Neural cell (in vitro differentiated cells): ENCODE data around the gene GABRG3. TPM values are rescaled to one million over a fixed set of nuclear protein-coding genes. Genes with fewer than 3 reads are reported as not detected.

Source experiments
- H2AFZ ChIP-seq: fragments of 200-600, 300-800 bp; sonication (generic), shearing (Covaris generic); 2 replicates; pipeline ENCODE4 v1.6.0; 2014; ENCODE audit warnings: low read depth, mild to moderate bottlenecking, antibody characterized with exemption, low read length, moderate library complexity
- H3F3A ChIP-seq: fragments of 200-600 bp; shearing (Covaris generic); 2 replicates; pipeline ENCODE4 v1.6.1; 2016; ENCODE audit warnings: mild to moderate bottlenecking, moderate library complexity, mixed read lengths, antibody characterized with exemption, low read length; ENCODE audit not compliant: insufficient read depth, poor library complexity, severe bottlenecking
- H3K27ac ChIP-seq: fragments of 200-600, 300-800 bp; sonication (generic), shearing (Covaris generic); 2 replicates; pipeline ENCODE4 v1.5.1; 2014; ENCODE audit warnings: mild to moderate bottlenecking, low read length, moderate library complexity
- H3K27me3 ChIP-seq: fragments of 300-800, 200-600 bp; sonication (generic), shearing (Covaris generic); 2 replicates; pipeline ENCODE4 v1.6.0; 2014; ENCODE audit warnings: mild to moderate bottlenecking, low read depth, low read length, moderate library complexity; ENCODE audit not compliant: insufficient read depth
- H3K36me3 ChIP-seq: fragments of 300-800, 200-600 bp; sonication (generic), shearing (Covaris generic); 2 replicates; pipeline ENCODE4 v1.5.1; 2014; ENCODE audit warnings: mild to moderate bottlenecking, antibody characterized with exemption, low read length, moderate library complexity; ENCODE audit not compliant: insufficient read depth
- H3K4me2 ChIP-seq: fragments of 300-800, 200-600 bp; sonication (generic), shearing (Covaris generic); 2 replicates; pipeline ENCODE4 v1.6.0; 2014; ENCODE audit warnings: mild to moderate bottlenecking, low read length
- H3K4me3 ChIP-seq: fragments of 300-800, 200-600 bp; sonication (generic), shearing (Covaris generic); 2 replicates; pipeline ENCODE4 v1.5.1; 2014; ENCODE audit warnings: mild to moderate bottlenecking, low read length, moderate library complexity
- H3K79me2 ChIP-seq: fragments of 200-600 bp; shearing (Covaris generic); replicated peaks from 2 replicates; pipeline ENCODE4 v1.6.0; 2014; ENCODE audit warnings: mild to moderate bottlenecking, low read length, moderate library complexity; ENCODE audit not compliant: insufficient read depth
- H3K9ac ChIP-seq: fragments of 300-800, 200-600 bp; sonication (generic), shearing (Covaris generic); 2 replicates; pipeline ENCODE4 v1.6.1; 2016; ENCODE audit warnings: mild to moderate bottlenecking, low read length, mixed read lengths
- H3K9me2 ChIP-seq: fragments of 200-600 bp; shearing (Covaris generic); 2 replicates; pipeline ENCODE4 v1.6.1; 2016; ENCODE audit warnings: mild to moderate bottlenecking, low read length, mixed read lengths; ENCODE audit not compliant: insufficient read depth
- H3K9me3 ChIP-seq: fragments of 200-600, 300-800 bp; sonication (generic), shearing (Covaris generic); 2 replicates; pipeline ENCODE4 v1.6.1; 2016; ENCODE audit warnings: mild to moderate bottlenecking, mixed run types, low read length, moderate library complexity, mixed read lengths
- H4K20me1 ChIP-seq: fragments of 200-600 bp; shearing (Covaris generic); 2 replicates; pipeline ENCODE4 v1.6.1; 2016; ENCODE audit warnings: mild to moderate bottlenecking, mixed run types; ENCODE audit not compliant: insufficient read depth
- CTCF ChIP-seq: fragments of 450-650 bp; IDR thresholded peaks from 2 replicates; pipeline ENCODE4 v1.5.1; 2014; ENCODE audit warnings: antibody characterized with exemption, mild to moderate bottlenecking, moderate library complexity; ENCODE audit not compliant: poor library complexity, severe bottlenecking
- EP300 ChIP-seq: fragments of 450-650 bp; conservative IDR thresholded peaks from 2 replicates; pipeline ENCODE4 v1.6.1; 2014; ENCODE audit warnings: antibody characterized with exemption, mild to moderate bottlenecking, moderate library complexity; ENCODE audit not compliant: poor library complexity, severe bottlenecking
- EZH2 ChIP-seq: fragments of 200-600, 300-800 bp; shearing (Covaris generic), sonication (generic); IDR thresholded peaks from 2 replicates; pipeline ENCODE4 v1.6.1; 2014; ENCODE audit warnings: antibody characterized with exemption, low read length, borderline replicate concordance, mild to moderate bottlenecking; ENCODE audit not compliant: insufficient read depth, poor library complexity, severe bottlenecking
- MXI1 ChIP-seq: fragments of 450-650 bp; conservative IDR thresholded peaks from 2 replicates; pipeline ENCODE4 v1.6.1; 2014; ENCODE audit warnings: antibody characterized with exemption, mild to moderate bottlenecking; ENCODE audit not compliant: poor library complexity, severe bottlenecking
- POLR2AphosphoS5 ChIP-seq: IDR thresholded peaks from 2 replicates; pipeline ENCODE4 v1.6.1; 2012
- RAD21 ChIP-seq: fragments of 450-650 bp; conservative IDR thresholded peaks from 2 replicates; pipeline ENCODE4 v1.6.1; 2014; ENCODE audit warnings: antibody characterized with exemption, mild to moderate bottlenecking, moderate library complexity
- REST ChIP-seq: IDR thresholded peaks from 2 replicates; pipeline ENCODE4 v1.6.1; 2012; ENCODE audit warnings: borderline replicate concordance
- SMC3 ChIP-seq: fragments of 450-650 bp; conservative IDR thresholded peaks from 2 replicates; pipeline ENCODE4 v1.6.1; 2014; ENCODE audit warnings: antibody characterized with exemption, mild to moderate bottlenecking, moderate library complexity; ENCODE audit not compliant: poor library complexity
- TAF1 ChIP-seq: IDR thresholded peaks from 2 replicates; pipeline ENCODE4 v1.6.1; 2012; ENCODE audit warnings: low read depth
- polyA plus RNA-seq: library from polyadenylated mRNA; depleted of rRNA; stranded (reverse); fragments of >200 nt; gene quantifications from 2 replicates; pipeline ENCODE4 v1.2.3, GENCODE V29; 2014

The GABRG3 gene
- polyA plus RNA-seq, 1 donor from 2014 or later, result 1.2 TPM

- no peak overlapping the region for H3K4me2 ChIP-seq
- H3F3A ChIP-seq, result no peaks in the 10 kb centered on the region
- TF ChIP-seq POLR2AphosphoS5, result no peak
- TF ChIP-seq EZH2, result no peak
- no peak for TF ChIP-seq CTCF
- no peak for TF ChIP-seq EP300
- TF ChIP-seq RAD21, result no peak
- no peak for TF ChIP-seq MXI1
- TF ChIP-seq TAF1, result no peak
- no peak for TF ChIP-seq REST
- TF ChIP-seq SMC3, result no peak
- no peaks in the 10 kb centered on the region for H3K79me2 ChIP-seq
- no peak overlapping the region for H2AFZ ChIP-seq
- H3K9me3 ChIP-seq, result no peaks in the 10 kb centered on the region
- H3K27me3 ChIP-seq, result no peaks in the 10 kb centered on the region
- H3K27ac ChIP-seq, result no peak overlapping the region
- no peaks in the 10 kb centered on the region for H4K20me1 ChIP-seq
- no peaks in the 10 kb centered on the region for H3K9me2 ChIP-seq
- no peak overlapping the region for H3K9ac ChIP-seq
- no peaks in the 10 kb centered on the region for H3K36me3 ChIP-seq
- H3K4me3 ChIP-seq, result no peak overlapping the region
Observed at GRCh38 chr15:26929588-26929987, 41.4 kb upstream of the GABRG3 start.

- Histone ChIP-seq H3K27me3 (no peaks in the 10 kb centered on the region), H3K4me3 (no peak overlapping the region), H3K9ac (no peak overlapping the region), H3K27ac (no peak overlapping the region), H3K4me2 (no peak overlapping the region), H3F3A (no peaks in the 10 kb centered on the region), H2AFZ (no peak overlapping the region), H4K20me1 (no peaks in the 10 kb centered on the region), H3K9me2 (no peaks in the 10 kb centered on the region), H3K36me3 (no peaks in the 10 kb centered on the region), H3K79me2 (no peaks in the 10 kb centered on the region), H3K9me3 (no peaks in the 10 kb centered on the region)
- TF ChIP-seq EZH2 (no peak), REST (no peak), TAF1 (no peak), RAD21 (no peak), POLR2AphosphoS5 (no peak), EP300 (no peak)
Observed at GRCh38 chr15:26934848-26935247, 36.1 kb upstream of the GABRG3 start.
